Measurements from ENCODE around the gene CCSER2.
"Not testable (repeated sequence)": the region's sequence is repeated elsewhere in the genome, so short reads cannot be mapped to it uniquely, and the experiment has no call there.

CCSER2 gene

DNA sequence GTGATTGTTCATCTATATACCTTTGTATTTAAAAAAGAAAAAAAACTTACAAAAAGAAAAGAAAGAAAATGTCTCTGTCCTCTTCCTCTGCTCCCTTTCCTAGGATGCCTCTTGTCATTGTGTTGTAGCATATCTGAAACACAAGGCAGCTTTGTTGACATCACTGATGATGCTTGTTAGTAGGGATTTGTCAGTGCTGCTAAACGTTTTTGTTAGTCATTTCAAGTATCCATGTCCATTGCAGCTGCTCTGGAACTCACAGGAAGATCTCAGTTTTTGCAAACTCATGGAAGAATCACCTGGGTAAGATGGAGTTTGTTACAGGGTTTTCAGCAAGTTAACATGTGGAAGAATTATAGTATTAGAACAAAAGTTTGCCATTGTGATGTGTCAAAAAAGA is 123.6 kb downstream of the CCSER2 start:
- DNase-seq (ENCODE audit: low read depth) = no peak

DNA sequence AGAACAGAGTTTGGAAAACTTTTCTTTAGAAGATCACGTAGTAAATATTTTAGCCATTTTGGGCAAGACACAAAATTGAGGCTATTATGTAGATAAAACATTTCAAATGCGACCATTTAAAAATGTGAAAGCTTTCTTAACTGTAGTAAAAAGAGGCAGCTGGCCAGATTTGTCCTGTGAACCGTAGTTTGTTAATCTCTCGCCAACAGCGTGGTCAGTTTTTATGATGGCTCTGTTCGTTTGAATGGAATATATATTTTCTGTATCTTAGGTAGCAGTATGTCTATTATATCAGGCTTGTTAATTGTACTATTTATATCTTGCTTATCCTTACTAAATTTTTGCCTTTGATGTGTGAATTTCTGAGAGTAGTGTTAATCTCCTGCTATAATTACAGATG is 124.9 kb downstream of the CCSER2 start:
- DNase-seq (ENCODE audit: low read depth) = no peak

DNA sequence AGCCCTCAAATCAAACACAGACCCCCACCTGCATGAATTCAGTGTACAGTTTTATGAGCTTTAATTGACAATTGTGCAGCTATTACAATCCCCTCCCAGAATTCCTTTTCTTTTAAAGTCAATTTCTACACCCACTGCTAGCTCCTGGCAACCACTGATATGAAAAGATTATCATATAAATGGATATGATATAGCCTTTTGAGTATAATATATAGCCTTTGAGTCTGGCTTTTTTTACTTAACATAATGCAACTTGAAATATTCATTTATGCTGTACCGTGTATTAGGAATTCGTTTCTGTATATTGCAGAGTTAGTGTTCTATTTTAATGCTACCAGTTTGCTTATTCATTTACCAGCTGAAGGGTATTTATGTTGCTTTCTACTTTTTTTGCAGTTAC is 127.7 kb downstream of the CCSER2 start:
- DNase-seq (ENCODE audit: low read depth) = no peak

DNA sequence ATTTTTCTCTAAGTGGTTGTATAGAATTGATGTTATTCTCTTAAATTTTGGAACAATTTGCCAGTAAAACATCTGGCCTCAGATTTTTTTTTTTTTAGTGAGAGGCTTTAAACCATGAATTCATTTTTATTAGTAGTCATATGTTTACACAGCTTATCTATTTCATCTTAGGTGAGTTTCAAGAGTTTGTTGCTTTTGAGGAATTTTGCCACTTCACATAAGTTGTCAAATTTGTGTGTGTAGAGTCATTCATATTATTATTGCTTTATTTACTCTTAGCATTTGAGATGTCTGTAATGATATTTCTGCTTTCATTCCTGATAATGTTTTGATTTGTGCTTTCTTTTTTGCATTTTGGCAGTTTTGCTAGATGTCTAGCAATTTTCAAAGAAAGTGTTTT is 132.1 kb downstream of the CCSER2 start:
- DNase-seq (ENCODE audit: low read depth) = no peak

DNA sequence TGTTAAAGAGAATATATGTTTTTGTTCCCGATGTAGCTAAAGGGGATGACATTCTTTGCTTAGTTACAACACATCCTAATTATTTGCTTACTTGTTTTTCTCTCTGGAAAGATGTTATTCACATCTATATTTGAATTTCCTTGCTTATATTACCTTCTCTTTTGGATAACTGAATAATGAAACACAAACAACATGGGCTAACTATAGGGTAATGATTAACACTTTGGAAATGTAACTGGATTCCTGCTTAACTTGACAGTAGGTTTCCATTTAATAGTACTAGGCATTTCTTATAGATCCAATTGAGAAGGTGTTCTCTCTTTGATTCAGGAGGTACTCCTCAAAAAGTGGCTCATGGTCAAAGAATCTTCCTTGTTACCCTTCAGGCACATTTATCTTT is 141.1 kb downstream of the CCSER2 start:
- DNase-seq (ENCODE audit: low read depth) = no peak

- DNase-seq (ENCODE audit: low read depth) = no peak
These were observed 144.7 kb downstream of the CCSER2 start for GRCh38 chr10:84473136-84473535.

DNA sequence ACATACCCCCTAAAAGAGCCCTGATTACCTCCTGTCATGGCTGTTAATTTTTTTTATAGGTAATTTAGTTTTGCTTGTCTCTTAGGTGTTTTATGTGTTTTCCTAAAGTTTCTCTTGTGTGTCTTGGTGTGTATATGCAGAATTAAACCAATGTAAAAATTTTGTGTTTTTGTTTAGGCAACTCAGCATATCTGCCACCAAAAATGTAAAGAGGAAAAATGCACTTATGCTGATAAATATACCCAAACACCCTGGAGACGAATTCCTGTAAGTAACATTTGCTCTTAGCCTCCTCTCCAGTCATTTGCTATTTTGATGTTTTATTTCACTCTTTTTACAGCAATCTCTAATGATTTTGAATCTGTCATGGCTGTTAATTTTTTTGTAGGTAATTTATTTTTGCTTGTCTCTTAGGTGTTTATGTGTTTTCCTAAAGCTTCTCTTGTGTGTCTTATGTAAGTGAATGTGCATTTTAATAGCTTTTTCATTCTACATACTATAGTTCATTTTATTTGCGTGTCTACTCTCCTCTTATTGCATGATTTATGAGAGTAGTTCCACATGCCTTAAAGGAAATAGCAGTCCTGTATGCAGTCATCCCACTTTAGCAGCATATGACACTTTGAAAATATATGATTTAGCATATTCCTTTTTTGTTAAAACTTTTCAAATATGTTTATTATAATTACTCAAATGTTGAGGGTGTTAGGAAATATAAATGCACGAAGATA is 149.2 kb downstream of the CCSER2 start:
- no peak for DNase-seq (ENCODE audit: low read depth)

DNA sequence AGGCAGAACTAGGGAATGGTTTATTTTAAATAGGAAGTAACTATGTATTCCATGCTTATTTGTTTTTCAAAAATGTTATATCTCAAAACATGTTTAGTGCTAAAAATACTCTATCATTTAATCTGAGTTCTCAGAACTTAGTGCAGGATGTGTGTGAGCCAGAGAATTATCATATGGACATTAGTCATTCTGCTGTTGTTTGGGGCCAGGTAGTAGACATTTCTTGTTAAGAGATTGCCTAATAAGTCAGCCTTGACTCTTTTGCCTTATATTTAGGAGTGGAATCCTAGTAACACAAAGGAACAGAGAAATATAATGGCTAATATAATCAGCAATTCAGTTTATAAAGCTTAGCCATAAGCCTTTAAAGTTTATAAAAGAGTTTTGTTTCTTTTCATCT is 149.8 kb downstream of the CCSER2 start:
- DNase-seq (ENCODE audit: low read depth) = no peak

DNA sequence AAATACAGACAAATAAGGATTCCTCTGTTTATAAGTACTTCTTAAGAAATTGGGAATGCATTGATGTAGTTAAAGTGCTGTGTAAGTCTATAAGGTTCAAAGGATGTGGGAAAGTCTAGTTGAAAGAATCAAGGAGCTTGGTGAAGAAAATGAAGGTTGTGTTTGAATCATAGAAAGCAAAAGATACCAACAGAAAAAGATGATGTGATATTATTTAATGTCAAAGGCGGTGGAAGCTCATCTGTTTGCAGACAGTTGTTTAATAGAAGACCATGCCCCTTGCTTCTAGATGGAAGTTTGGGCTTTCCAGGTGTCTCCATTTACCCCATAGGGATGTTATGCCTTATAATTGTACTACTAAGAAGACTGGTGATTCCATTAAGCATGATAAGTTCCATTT is 150.3 kb downstream of the CCSER2 start:
- no peak for DNase-seq (ENCODE audit: low read depth)

DNA sequence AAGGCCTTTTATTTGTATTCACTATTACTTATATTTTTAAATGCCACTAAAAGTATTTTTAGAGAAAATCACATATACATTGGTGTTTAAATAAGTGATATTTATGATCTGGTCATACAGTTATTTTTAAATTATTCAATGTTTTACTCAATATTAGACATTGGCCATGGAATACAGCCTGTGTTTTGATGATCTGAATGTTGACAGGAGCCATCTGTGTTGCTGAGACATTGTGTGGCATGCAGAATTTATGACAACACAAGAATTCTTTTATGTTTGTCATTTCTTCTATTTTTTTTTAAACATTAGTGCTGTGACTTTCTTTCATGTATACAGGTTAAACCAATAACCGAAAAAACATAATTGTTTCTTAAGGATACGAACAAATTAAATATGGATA is 156.2 kb downstream of the CCSER2 start:
- DNase-seq (ENCODE audit: low read depth) = no peak

- no peak for DNase-seq (ENCODE audit: low read depth)
These were observed 165.0 kb downstream of the CCSER2 start for GRCh38 chr10:84493361-84493760.

DNA sequence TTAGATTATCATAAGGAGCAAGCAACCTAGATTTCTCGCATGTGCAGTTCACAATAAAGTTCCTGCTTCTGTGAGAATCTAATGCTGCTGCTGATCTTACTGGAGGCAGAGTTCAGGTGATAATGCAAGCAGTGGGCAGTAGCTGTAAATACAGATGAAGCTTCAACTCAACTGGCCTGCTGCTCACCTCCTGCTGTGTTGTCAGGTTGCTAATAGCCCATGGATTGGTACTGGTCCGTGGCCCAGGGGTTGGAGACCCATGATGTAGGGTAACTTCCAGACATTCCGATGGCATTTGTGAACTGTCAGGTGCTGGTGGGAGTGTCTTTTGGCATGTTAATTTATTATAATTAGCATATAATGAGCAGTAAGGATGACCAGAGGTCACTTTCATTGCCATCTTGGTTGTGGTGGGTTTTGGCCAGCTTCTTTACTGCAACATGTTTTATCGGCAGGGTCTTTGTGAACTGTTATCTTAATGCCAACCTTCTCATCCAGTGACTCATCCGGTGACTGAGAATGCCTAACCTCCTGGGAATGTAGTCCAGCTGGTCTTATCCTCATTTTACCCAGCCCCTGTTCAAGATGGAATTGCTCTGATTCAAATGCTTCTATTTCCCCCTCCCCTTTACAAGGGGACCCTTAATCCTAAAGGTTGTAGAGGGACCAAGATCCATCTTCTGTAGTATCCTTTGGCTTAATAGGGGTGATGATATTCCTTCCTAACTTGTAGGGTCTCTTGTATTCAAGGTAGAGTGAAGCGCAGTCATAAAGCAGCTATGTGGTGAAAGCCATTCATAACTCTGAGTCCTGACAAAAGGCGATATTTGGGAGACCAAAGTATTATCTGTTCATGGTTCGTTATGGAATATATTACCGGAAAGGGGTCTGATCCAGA is 165.8 kb downstream of the CCSER2 start:
- DNase-seq (ENCODE audit: low read depth) = no peak

GRCh38 chr10:84494849-84495180 is 166.4 kb downstream of the CCSER2 start:
- DNase-seq (ENCODE audit: low read depth) = no peak

DNA sequence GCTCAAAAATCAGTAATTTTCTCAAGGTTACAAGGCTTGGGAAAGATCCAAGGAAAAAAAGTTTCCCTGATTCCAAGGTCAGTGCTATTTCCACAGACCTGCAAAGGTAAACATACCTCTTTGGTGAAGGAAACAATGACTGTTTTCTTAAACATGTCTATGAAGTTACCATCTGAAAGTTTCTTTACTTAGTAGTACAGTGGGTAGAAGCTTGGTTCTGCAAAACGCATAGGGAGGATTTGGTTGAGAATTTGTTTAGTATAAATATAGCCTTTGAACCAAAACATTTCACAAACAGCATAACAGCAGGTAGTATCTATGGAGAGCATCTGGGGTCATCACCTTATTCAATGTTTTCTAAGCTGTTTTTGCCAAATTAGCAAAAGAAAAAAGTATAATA is 169.6 kb downstream of the CCSER2 start:
- DNase-seq (ENCODE audit: low read depth) = no peak

DNA sequence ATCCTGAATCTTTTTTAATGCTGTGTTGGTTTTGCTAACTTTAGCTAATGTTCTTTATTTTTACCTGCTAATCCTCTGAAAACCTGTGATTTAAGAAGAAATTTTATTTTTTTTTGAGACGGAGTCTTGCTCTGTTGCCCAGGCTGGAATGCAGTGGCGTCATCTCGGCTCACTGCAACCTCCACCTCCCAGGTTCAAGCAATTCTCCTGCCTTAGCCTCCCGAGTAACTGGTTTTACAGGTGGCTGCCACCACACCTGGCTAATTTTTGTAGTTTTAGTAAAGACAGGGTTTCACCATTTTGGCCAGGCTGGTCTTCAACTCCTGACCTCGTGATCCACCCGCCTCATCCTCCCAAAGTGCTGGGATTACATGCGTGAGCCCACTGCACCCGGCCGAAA is 170.7 kb downstream of the CCSER2 start:
- not testable (repeated sequence) for DNase-seq (ENCODE audit: low read depth)

DNA sequence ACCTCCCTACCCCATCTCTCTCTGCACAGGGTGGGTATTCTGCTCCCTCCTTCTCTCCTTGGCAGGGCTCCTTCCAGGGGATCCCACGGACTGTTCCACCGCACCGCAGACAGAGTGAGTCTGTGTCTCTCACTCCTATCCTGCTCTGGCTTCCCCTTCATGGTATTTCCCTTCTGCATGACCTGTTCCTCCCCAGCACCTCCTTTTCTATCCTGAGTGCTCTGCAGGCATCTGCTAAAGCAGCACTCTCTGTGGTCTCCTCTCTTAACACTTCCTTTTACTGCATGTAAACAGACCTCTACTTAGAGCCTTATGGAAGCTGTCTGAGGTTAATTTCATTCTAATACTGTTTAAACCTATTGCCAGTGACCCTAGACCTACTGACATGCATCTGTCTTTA is 171.5 kb downstream of the CCSER2 start:
- DNase-seq (ENCODE audit: low read depth) = no peak

GRCh38 chr10:84510121-84510520 is 181.7 kb downstream of the CCSER2 start:
- no peak for DNase-seq (ENCODE audit: low read depth)

DNA sequence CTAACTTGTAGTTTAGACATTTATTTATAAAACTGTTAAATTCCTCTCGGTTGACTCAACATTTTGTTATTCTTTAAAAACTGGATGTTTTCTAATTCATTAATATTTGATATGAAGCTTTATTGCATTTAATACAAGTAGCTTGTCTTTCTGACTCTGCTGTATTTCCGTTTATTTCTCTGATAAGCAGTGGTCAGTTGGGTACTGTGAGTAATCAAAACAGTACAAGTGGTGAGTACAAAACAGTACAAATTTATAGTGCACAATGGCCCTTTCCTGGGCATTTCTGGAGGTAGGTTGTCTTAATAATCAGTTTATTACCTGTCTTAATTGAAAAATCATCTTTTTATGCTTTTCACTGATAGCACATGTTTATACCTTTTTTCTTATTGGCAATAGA is 182.7 kb downstream of the CCSER2 start:
- no peak for DNase-seq (ENCODE audit: low read depth)

GRCh38 chr10:84511709-84512285 is 183.4 kb downstream of the CCSER2 start:
- no peak for DNase-seq (ENCODE audit: low read depth)

GRCh38 chr10:84517554-84517953 is 189.2 kb downstream of the CCSER2 start:
- no peak for DNase-seq (ENCODE audit: low read depth)

DNA sequence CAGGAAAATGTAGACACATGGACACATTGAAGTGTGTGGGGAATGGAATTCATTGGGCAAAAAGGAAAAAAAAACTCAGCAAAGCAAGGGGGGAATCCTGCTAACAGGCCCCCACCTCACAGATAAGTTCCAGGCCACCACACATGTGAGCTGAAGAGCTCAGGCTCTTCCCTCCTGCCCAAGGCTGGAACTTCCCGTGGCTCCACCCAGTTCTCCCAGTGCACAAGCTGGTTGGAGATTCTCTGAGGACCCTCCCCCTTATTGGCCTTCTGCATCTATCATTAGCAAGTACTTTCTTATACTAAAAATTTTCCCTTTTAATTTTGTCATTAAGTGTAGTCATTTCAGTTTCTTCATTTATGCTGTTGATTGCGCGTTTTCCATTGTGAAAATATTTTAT is 190.8 kb downstream of the CCSER2 start:
- no peak for DNase-seq (ENCODE audit: low read depth)

DNA sequence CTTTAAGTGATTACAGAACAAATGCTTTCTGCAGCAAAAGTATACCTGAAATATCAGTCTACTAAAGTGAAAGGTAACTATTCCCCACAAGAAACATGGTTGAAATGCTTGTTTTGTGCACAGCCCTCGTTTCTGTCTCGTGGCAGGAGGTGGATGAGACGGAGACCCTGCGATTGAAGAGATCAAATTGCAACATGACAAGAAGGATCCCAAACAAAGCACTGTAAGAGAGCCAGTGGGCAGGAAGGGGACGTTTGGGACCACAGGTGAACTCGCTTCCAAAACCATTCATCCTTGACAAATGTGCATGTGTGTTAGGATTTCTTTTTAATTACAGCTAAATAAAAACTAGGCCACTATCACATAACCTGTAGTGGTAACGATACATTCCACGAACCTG is 192.6 kb downstream of the CCSER2 start:
- no peak for DNase-seq (ENCODE audit: low read depth)

- DNase-seq (ENCODE audit: low read depth) = no peak
These were observed 193.1 kb downstream of the CCSER2 start for GRCh38 chr10:84521468-84521867.

Data from activated gamma-delta T cell treated with anti-CD3 and anti-CD28 coated beads, Interleukin-2, amount 50 U/mL, for 16 hours (primary cell).